ENCODE data around the gene CRYBB3. TPM values are rescaled to one million over a fixed set of nuclear protein-coding genes. Genes with fewer than 3 reads are reported as not detected.

CRYBB3 gene
- total and polyA plus RNA-seq, 2 donors (not counting 1 experiment from before 2014, with no cell fraction given): not detected

DNA sequence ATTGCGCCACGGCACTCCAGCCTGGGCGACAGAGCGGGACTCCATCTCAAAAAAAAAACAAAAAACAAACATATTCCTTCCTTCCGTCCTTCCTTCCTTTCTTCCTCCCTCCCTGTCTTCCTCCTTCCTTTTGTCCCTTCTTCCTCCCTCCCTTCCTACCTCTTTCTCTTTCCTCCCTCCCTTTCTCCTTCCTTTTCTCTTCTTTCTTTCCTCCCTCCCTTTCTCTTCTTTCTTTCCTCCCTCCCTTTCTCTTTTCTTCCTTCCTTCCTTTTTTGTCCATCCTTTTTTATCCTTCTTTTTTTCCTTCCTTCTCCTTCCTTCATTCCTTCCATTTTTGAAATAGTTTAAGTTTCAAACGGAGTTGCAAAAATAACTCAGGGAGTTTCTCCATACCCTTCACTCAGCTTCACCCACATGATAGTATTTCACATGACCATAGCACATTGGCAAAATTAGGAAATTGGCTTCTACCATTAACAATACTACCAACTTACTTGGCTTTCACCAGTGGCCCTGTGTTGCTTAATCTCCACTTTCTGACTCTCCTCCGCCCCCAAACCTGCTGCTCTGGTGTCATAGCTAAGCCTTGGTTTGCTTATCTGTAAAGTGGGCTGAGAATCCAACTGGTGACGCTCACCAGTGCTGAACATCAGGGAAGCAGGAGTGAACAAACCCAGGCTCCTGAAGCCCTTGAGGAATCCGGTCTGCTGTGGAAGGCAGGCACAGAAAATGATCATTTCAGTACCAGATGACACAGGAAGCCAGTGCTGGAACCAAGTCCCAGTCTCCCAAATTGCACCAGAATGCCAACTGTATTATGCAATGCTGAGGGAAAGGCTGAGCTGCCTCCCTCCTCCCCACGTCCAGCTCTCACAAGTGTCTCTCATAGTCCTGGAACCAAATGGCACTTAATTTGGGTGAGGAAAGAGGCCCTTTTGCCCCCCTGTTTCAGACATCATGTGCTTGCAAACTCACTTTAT lies 17.2 kb upstream of the CRYBB3 start:
- no peak overlapping the region for H3K9ac ChIP-seq (ENCODE audit: insufficient read depth, low read length)
- H3K27ac ChIP-seq (ENCODE audit: insufficient read depth, low read length): no peak overlapping the region
- no peak overlapping the region for H3K4me2 ChIP-seq (ENCODE audit: extremely low read depth, insufficient read depth, low read length)
- DNase-seq (ENCODE audit: low read depth in 2 of 2): no peak
- TF ChIP-seq EZH2 (IDR thresholded peaks at IDR 0.05; ENCODE audit: low read length, missing control alignments): no peak
- TF ChIP-seq, protein P1, sequence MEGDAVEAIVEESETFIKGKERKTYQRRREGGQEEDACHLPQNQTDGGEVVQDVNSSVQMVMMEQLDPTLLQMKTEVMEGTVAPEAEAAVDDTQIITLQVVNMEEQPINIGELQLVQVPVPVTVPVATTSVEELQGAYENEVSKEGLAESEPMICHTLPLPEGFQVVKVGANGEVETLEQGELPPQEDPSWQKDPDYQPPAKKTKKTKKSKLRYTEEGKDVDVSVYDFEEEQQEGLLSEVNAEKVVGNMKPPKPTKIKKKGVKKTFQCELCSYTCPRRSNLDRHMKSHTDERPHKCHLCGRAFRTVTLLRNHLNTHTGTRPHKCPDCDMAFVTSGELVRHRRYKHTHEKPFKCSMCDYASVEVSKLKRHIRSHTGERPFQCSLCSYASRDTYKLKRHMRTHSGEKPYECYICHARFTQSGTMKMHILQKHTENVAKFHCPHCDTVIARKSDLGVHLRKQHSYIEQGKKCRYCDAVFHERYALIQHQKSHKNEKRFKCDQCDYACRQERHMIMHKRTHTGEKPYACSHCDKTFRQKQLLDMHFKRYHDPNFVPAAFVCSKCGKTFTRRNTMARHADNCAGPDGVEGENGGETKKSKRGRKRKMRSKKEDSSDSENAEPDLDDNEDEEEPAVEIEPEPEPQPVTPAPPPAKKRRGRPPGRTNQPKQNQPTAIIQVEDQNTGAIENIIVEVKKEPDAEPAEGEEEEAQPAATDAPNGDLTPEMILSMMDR (conservative IDR thresholded peaks at IDR 0.05 in 1 of 2, IDR thresholded peaks at IDR 0.05 in 1 of 2; ENCODE audit: low read depth in 1 of 2, low read length in 2 of 2): no peak
- H3K4me1 ChIP-seq (ENCODE audit: control insufficient read depth, extremely low read depth, insufficient read depth, low read length): no peaks in the 10 kb centered on the region
- H3K4me3 ChIP-seq (replicated peaks in 1 of 4; ENCODE audit: control extremely low read depth in 1 of 4, insufficient read depth in 1 of 4, low read depth in 3 of 4, low read length in 4 of 4): no peak overlapping the region
- no peaks in the 10 kb centered on the region for H4K20me1 ChIP-seq (ENCODE audit: control insufficient read depth, extremely low read depth, insufficient read depth, low read length)
- H3K36me3 ChIP-seq (ENCODE audit: control insufficient read depth, insufficient read depth, low read length): no peaks in the 10 kb centered on the region
- H2AFZ ChIP-seq (ENCODE audit: low read length): no peak overlapping the region
- no peaks in the 10 kb centered on the region for H3K27me3 ChIP-seq (ENCODE audit: control insufficient read depth, insufficient read depth, low read length)
- no peaks in the 10 kb centered on the region for H3K9me3 ChIP-seq (ENCODE audit: control insufficient read depth, insufficient read depth, low read depth, low read length)
- no peaks in the 10 kb centered on the region for H3K79me2 ChIP-seq (ENCODE audit: control insufficient read depth, insufficient read depth, low read length)

DNA sequence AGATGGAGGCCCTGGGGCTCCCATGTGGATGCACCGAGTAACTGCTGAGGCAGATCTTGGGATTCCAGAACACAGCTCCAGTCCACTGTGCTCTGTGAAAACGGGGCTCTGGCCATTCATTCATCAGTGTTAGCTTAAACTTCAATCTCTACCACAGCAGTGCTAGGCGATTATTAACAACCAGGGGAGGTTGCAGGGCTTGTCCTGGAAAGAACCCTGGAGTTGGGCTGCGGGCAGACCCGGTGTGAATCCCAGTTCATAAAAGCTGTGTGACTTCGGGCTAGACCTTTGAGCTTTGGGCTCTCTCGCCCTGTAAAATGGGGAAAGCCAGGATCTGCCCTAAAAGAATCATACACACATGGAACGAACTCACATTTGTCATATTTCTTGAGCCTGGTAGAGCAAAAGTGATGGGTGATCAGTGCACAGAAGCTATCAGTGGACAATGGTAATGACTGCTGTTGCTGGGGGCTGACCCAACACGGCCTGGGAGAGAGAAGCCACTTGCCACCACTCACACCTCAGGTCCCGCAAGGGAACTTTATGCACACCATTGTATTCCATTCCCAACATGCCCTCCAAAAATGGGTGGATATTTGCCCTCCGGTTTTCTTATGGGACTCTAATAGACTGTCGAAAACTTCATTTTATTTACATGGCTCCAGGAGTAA lies 15.6 kb upstream of the CRYBB3 start:
- Histone ChIP-seq H3K4me2 (ENCODE audit: extremely low read depth, insufficient read depth, low read length) (no peak overlapping the region), H3K4me1 (ENCODE audit: control insufficient read depth, extremely low read depth, insufficient read depth, low read length) (no peaks in the 10 kb centered on the region), H4K20me1 (ENCODE audit: control insufficient read depth, extremely low read depth, insufficient read depth, low read length) (no peaks in the 10 kb centered on the region), H3K27me3 (ENCODE audit: control insufficient read depth, insufficient read depth, low read length) (no peaks in the 10 kb centered on the region), H3K9me3 (ENCODE audit: control insufficient read depth, insufficient read depth, low read depth, low read length) (no peaks in the 10 kb centered on the region), H3K4me3 (replicated peaks in 1 of 4; ENCODE audit: control extremely low read depth in 1 of 4, insufficient read depth in 1 of 4, low read depth in 3 of 4, low read length in 4 of 4) (no peak overlapping the region), H3K9ac (ENCODE audit: insufficient read depth, low read length) (no peak overlapping the region), H3K36me3 (ENCODE audit: control insufficient read depth, insufficient read depth, low read length) (no peaks in the 10 kb centered on the region), H3K27ac (ENCODE audit: insufficient read depth, low read length) (no peak overlapping the region), H2AFZ (ENCODE audit: low read length) (no peak overlapping the region), H3K79me2 (ENCODE audit: control insufficient read depth, insufficient read depth, low read length) (no peaks in the 10 kb centered on the region)
- TF ChIP-seq, protein P1 (conservative IDR thresholded peaks at IDR 0.05 in 1 of 2, IDR thresholded peaks at IDR 0.05 in 1 of 2; ENCODE audit: low read depth in 1 of 2, low read length in 2 of 2): no peak
- no peak for TF ChIP-seq EZH2 (IDR thresholded peaks at IDR 0.05; ENCODE audit: low read length, missing control alignments)
- DNase-seq (ENCODE audit: low read depth in 2 of 2): no peak

DNA sequence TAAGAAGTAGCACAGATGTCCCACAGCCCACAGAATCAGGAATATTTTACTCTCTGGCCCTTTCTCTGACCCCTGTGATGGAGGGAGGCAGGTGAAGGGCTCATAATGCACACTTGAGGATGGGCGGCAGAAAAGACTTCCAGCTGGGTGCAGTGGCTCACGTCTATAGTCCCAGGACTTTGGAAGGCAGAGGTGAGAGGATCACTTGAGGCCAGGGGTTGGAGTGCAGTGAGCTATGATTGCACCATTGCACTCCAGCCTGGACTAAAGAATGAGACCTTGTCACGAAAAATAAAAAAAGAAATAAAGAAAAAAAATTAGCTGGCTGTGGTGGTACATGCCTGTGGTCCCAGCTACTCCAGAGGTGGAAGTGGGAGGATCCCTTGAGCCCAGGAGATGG lies 13.5 kb upstream of the CRYBB3 start:
- Histone ChIP-seq H2AFZ (ENCODE audit: low read length) (no peak overlapping the region), H3K4me2 (ENCODE audit: extremely low read depth, insufficient read depth, low read length) (no peak overlapping the region), H3K4me3 (replicated peaks in 1 of 4; ENCODE audit: control extremely low read depth in 1 of 4, insufficient read depth in 1 of 4, low read depth in 3 of 4, low read length in 4 of 4) (no peak overlapping the region), H3K4me1 (ENCODE audit: control insufficient read depth, extremely low read depth, insufficient read depth, low read length) (no peaks in the 10 kb centered on the region), H3K9me3 (ENCODE audit: control insufficient read depth, insufficient read depth, low read depth, low read length) (no peaks in the 10 kb centered on the region), H3K27ac (ENCODE audit: insufficient read depth, low read length) (no peak overlapping the region), H4K20me1 (ENCODE audit: control insufficient read depth, extremely low read depth, insufficient read depth, low read length) (no peaks in the 10 kb centered on the region), H3K27me3 (ENCODE audit: control insufficient read depth, insufficient read depth, low read length) (no peaks in the 10 kb centered on the region), H3K79me2 (ENCODE audit: control insufficient read depth, insufficient read depth, low read length) (no peaks in the 10 kb centered on the region), H3K36me3 (ENCODE audit: control insufficient read depth, insufficient read depth, low read length) (no peaks in the 10 kb centered on the region), H3K9ac (ENCODE audit: insufficient read depth, low read length) (no peak overlapping the region)
- DNase-seq (ENCODE audit: low read depth in 2 of 2): no peak
- TF ChIP-seq EZH2 (IDR thresholded peaks at IDR 0.05; ENCODE audit: low read length, missing control alignments): no peak
- TF ChIP-seq, protein P1 (conservative IDR thresholded peaks at IDR 0.05 in 1 of 2, IDR thresholded peaks at IDR 0.05 in 1 of 2; ENCODE audit: low read depth in 1 of 2, low read length in 2 of 2): no peak
